ENCODE measurements around the gene CYP2J2. TPM values are rescaled to one million over a fixed set of nuclear protein-coding genes. Genes with fewer than 3 reads are reported as not detected.

Gene CYP2J2
- total RNA-seq, 2 donors from 2014 or later, result 1.2 to 5.7 TPM

- TF ChIP-seq POLR2A (IDR thresholded peaks at IDR 0.05) (no peak), POLR2AphosphoS5 (IDR thresholded peaks at IDR 0.05) (no peak), CTCF (IDR thresholded peaks at IDR 0.05) (no peak)
- no peaks in the 10 kb centered on the region for H3K4me1 ChIP-seq (replicated peaks)
- no peak for DNase-seq (ENCODE audit: low spot score)
- H3K36me3 ChIP-seq, result no peaks in the 10 kb centered on the region
- H3K9me3 ChIP-seq, result no peaks in the 10 kb centered on the region
- intact Hi-C loops (cut with DNase I), result no loop called here
- H3K4me3 ChIP-seq, result no peak overlapping the region
- H3K27me3 ChIP-seq (replicated peaks; ENCODE audit: insufficient read depth), result no peaks in the 10 kb centered on the region
- WGBS, result 94% methylated on average over 3 of the region's 3 CpGs
- no peak overlapping the region for H3K27ac ChIP-seq
These were observed 80.2 kb downstream of the CYP2J2 start for GRCh38 chr1:59846209-59846894.

DNA sequence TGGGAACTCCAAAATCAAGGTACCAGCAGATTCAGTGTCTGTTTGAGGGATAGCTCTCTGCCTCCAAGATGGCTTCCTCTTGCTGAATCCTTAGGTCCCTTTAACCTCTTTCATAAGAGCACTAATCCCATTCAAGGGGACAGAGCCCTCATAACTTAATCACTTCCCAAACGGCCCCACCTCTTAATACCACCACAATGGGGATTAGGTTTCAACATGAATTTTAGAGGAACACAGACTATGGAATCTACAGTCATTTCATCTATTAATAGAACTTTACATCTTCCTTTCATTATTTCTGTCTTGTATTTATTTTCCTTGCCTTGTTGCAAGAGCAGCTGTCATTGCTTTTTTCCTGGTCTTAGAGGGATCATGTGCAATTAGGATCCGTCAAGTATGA is 81.5 kb downstream of the CYP2J2 start:
- 83% methylated on average over 2 of the region's 2 CpGs for WGBS
- Histone ChIP-seq H3K27ac (no peak overlapping the region), H3K9me3 (no peaks in the 10 kb centered on the region), H3K36me3 (no peaks in the 10 kb centered on the region), H3K27me3 (replicated peaks; ENCODE audit: insufficient read depth) (no peaks in the 10 kb centered on the region), H3K4me1 (replicated peaks) (no peaks in the 10 kb centered on the region), H3K4me3 (no peak overlapping the region)
- TF ChIP-seq CTCF (IDR thresholded peaks at IDR 0.05), result no peak
- no peak for TF ChIP-seq POLR2A (IDR thresholded peaks at IDR 0.05)
- no peak for TF ChIP-seq POLR2AphosphoS5 (IDR thresholded peaks at IDR 0.05)
- intact Hi-C loops (cut with DNase I), result no loop called here
- DNase-seq (ENCODE audit: low spot score), result no peak

Small RNAs within 50 kb of the gene (small RNA-seq; reads per million reads assigned to genes)
- 0 reads per million in 2 donors for gene RN7SL475P

Other genes with a start within 250 kb of the CYP2J2 start
- gene HOOK1, start 111.8 kb downstream of the CYP2J2 start, total RNA-seq, result 10 to 100 TPM in 1 of 2 donors, 1 to 10 TPM in 1; 8.2 to 12.0 TPM
- gene C1orf87, start 147.0 kb upstream of the CYP2J2 start, total RNA-seq, result under 1 TPM in 1 of 2 donors, not detected in 1; 0.74 TPM

All from prostate gland (tissue), 2 donors.